KMS-11 (cell line): Measurements from ENCODE around the gene THPO.

Experiments
- H2AFZ ChIP-seq: fragments of 200-600 bp; sonication (generic); 2 replicates; pipeline ENCODE4 v1.6.1; 2016; ENCODE audit warnings: antibody characterized with exemption, mixed run types, low read depth
- H3K27ac ChIP-seq: fragments of 200-600 bp; sonication (generic); 2 replicates; pipeline ENCODE4 v1.6.1; 2016; ENCODE audit warnings: mild to moderate bottlenecking, mixed run types
- H3K27me3 ChIP-seq: fragments of 200-600 bp; sonication (generic); 2 replicates; pipeline ENCODE4 v1.6.1; 2017; ENCODE audit warnings: mild to moderate bottlenecking, low read depth, mixed run types, moderate library complexity; ENCODE audit not compliant: insufficient read depth
- H3K36me3 ChIP-seq: fragments of 200-600 bp; sonication (generic); 2 replicates; pipeline ENCODE4 v1.6.1; 2017; ENCODE audit warnings: mild to moderate bottlenecking, mixed run types; ENCODE audit not compliant: insufficient read depth
- H3K4me1 ChIP-seq: fragments of 200-600 bp; sonication (generic); 2 replicates; pipeline ENCODE4 v1.6.1; 2016; ENCODE audit warnings: mild to moderate bottlenecking, low read depth, mixed run types; ENCODE audit not compliant: poor library complexity, severe bottlenecking
- H3K4me2 ChIP-seq: fragments of 200-600 bp; sonication (generic); 2 replicates; pipeline ENCODE4 v1.7.0; 2016; ENCODE audit warnings: mild to moderate bottlenecking, mixed run types
- H3K4me3 ChIP-seq: fragments of 200-600 bp; sonication (generic); IDR thresholded peaks from 2 replicates; pipeline ENCODE4 v1.6.1; 2017; ENCODE audit warnings: low read depth, low read length, mixed read lengths; ENCODE audit not compliant: insufficient read depth
- H3K79me2 ChIP-seq: fragments of 200-600 bp; sonication (generic); 2 replicates; pipeline ENCODE4 v1.6.1; 2016; ENCODE audit warnings: low read depth, mixed run types; ENCODE audit not compliant: insufficient read depth
- H3K9ac ChIP-seq: fragments of 200-600 bp; sonication (generic); 2 replicates; pipeline ENCODE4 v1.6.1; 2016; ENCODE audit warnings: mild to moderate bottlenecking, mixed run types
- H4K20me1 ChIP-seq: fragments of 200-600 bp; sonication (generic); 2 replicates; pipeline ENCODE4 v1.6.1; 2016; ENCODE audit warnings: mild to moderate bottlenecking, mixed run types; ENCODE audit not compliant: insufficient read depth
- CTCF ChIP-seq: fragments of 200-600 bp; sonication (generic); conservative IDR thresholded peaks from 2 replicates; pipeline ENCODE4 v1.6.1; 2017; ENCODE audit warnings: low read depth, mild to moderate bottlenecking, antibody characterized with exemption, low read length, moderate library complexity, mixed read lengths

The THPO gene

GRCh38 chr3:184391266-184391665 lies 13.3 kb upstream of the THPO start:
- Histone ChIP-seq H3K27me3 (no peaks in the 10 kb centered on the region), H3K4me2 (no peak overlapping the region), H4K20me1 (no peaks in the 10 kb centered on the region), H3K79me2 (no peaks in the 10 kb centered on the region), H3K36me3 (no peaks in the 10 kb centered on the region), H3K4me3 (no peak overlapping the region), H3K9ac (no peak overlapping the region), H3K27ac (no peak overlapping the region), H2AFZ (no peak overlapping the region), H3K4me1 (no peaks in the 10 kb centered on the region)
- TF ChIP-seq CTCF, result no peak

GRCh38 chr3:184389935-184390528 lies 12.0 kb upstream of the THPO start:
- no peak for TF ChIP-seq CTCF
- no peak overlapping the region for H3K4me3 ChIP-seq
- H4K20me1 ChIP-seq, result no peaks in the 10 kb centered on the region
- no peak overlapping the region for H2AFZ ChIP-seq
- H3K36me3 ChIP-seq, result no peaks in the 10 kb centered on the region
- H3K4me1 ChIP-seq, result no peaks in the 10 kb centered on the region
- H3K79me2 ChIP-seq, result no peaks in the 10 kb centered on the region
- no peak overlapping the region for H3K27ac ChIP-seq
- no peak overlapping the region for H3K4me2 ChIP-seq
- no peak overlapping the region for H3K9ac ChIP-seq
- no peaks in the 10 kb centered on the region for H3K27me3 ChIP-seq

- Histone ChIP-seq H3K9ac (no peak overlapping the region), H3K36me3 (no peaks in the 10 kb centered on the region), H3K27ac (no peak overlapping the region), H3K4me3 (no peak overlapping the region), H3K79me2 (no peaks in the 10 kb centered on the region), H3K4me1 (no peaks in the 10 kb centered on the region), H3K4me2 (no peak overlapping the region), H3K27me3 (no peaks in the 10 kb centered on the region), H2AFZ (no peak overlapping the region), H4K20me1 (no peaks in the 10 kb centered on the region)
- no peak for TF ChIP-seq CTCF
These were observed 11.4 kb upstream of the THPO start for GRCh38 chr3:184389384-184389783.

- no peak for TF ChIP-seq CTCF
- no peaks in the 10 kb centered on the region for H3K27me3 ChIP-seq
- H3K79me2 ChIP-seq, result no peaks in the 10 kb centered on the region
- H2AFZ ChIP-seq, result no peak overlapping the region
- H3K4me2 ChIP-seq, result no peak overlapping the region
- no peaks in the 10 kb centered on the region for H4K20me1 ChIP-seq
- no peak overlapping the region for H3K4me3 ChIP-seq
- H3K27ac ChIP-seq, result no peak overlapping the region
- H3K36me3 ChIP-seq, result no peaks in the 10 kb centered on the region
- H3K4me1 ChIP-seq, result no peaks in the 10 kb centered on the region
- H3K9ac ChIP-seq, result no peak overlapping the region
These were observed 10.9 kb upstream of the THPO start for GRCh38 chr3:184388936-184389230.
